GM12892 (cell line): ENCODE data around the gene DDX54.
"Not testable (repeated sequence)": the region's sequence is repeated elsewhere in the genome, so short reads cannot be mapped to it uniquely, and the experiment has no call there.

ENCODE experiments used
- DNase-seq: peaks from one replicate; pipeline ENCODE4 v3.0.0; 2011; ENCODE audit not compliant: insufficient read length
- FAIRE-seq: peaks from 2 replicates; lab custom pipeline; 2011; peaks lifted over from hg19 to GRCh38; lab: Jason Lieb, UNC
- POLR2A ChIP-seq: IDR thresholded peaks from 2 replicates; pipeline ENCODE4 v1.6.1; 2011; ENCODE audit warnings: low read depth, low read length, control low read depth
- POLR2AphosphoS5 ChIP-seq: IDR thresholded peaks from 2 replicates; pipeline ENCODE4 v1.6.1; 2011; ENCODE audit warnings: low read depth, low read length, control low read depth
- TAF1 ChIP-seq: IDR thresholded peaks from 2 replicates; pipeline ENCODE4 v1.6.1; 2011; ENCODE audit warnings: low read depth, mild to moderate bottlenecking, control low read depth, low read length, borderline replicate concordance

The DDX54 gene

DNA sequence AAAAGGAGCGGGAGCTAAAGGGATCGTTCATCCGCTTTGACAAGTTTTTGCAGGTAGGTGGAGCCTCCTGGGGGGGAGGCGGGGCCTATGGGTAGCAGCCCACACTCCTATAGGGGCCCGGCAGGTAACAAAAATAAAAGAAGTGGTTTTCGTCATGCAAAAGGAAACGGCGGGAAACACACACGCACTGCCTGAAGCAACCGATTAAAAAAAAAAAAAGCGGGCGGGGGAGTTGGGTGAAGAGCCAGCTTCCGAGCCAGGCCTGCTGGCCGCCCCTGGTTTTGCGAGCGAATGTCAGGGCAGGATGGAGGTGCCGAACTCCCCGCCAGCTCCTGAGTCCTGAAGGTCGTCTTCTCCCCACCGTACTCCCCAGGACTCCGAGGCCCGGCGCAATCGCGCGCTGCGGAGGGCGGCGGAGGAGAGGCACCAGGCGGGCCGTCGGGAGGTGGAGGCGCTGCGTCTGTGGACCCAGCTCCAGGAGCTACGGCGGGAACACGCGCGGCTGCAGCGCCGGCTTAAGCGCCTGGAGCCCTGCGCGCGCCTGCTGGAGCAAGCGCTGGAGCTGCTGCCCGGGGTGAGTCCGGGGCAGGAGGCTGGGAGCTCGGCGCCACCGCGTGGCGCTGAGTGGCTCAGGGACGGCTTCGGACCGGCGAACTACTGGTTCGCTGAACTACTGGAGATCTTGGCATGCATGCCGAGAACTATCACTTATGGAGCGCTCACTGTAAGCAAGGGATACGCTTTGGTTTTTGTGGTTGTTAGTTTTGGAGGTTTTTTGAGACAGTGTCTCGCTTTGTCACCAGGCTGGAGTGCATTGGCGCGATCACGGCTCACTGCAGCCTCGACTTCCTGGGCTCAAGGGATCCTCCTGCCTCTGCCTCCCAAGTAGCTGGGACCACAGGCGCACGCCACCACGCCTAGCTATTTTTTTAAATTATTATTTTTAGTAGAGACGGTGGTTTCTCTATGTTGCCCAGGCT lies 32.2 kb downstream of the DDX54 start:
- DNase-seq: peak; percentile 83
- peak; percentile 71 for FAIRE-seq
- TF ChIP-seq TAF1: no peak
- TF ChIP-seq POLR2A: no peak
- no peak for TF ChIP-seq POLR2AphosphoS5

DNA sequence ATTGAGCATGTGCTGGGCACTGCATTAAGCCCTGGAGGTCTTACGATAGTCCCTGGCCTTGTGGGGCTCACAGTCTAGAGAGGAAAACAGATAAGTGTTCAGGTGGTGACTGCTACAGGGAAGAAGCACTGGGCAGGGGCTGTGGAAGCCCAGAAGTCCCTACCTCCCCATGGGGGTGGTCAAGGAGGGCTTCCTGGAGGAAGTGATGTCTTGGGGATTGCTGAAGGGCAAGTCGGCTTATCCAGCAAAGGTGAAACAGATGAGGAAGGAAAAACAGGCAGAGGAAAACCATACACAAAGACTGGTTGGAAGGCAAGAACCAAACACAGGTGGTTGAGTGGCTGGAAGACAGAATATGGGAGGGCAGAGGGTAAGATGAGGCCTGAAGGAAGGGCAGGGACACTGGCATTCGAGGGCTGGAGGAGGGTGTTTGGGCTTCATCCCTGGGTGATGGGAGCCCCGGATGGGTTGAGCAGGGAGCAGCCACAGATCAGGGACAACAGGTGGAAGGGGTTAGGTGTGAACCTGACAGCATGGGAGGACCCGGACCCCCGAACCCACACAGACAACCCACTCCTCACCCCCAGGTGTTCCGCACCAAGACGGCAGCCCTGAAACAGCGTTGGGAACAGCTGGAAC lies 33.0 kb downstream of the DDX54 start:
- no peak for TF ChIP-seq POLR2AphosphoS5
- no peak for TF ChIP-seq TAF1
- TF ChIP-seq POLR2A: no peak
- DNase-seq (no peak), FAIRE-seq (no peak)

DNA sequence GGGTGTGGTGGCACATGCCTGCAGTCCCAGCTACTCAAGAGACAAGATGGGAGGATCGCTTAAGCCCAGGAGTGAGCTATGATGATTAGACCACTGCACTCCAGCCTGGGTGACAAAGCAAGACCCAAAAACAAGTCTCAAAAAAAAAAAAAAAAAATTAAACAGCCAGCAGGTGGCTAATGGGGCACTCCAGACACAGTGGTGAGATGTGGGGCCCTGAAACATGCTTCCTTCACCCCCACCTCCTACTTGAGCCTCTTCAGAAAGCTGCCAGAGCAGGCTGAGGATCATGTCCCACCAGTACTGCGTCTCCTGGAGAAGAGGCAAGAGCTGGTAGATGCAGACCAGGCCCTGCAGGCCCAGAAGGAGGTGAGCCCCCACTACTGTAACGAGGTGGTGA lies 33.6 kb downstream of the DDX54 start:
- FAIRE-seq (no peak), DNase-seq (no peak)
- TF ChIP-seq TAF1 (no peak), POLR2AphosphoS5 (no peak), POLR2A (no peak)

DNA sequence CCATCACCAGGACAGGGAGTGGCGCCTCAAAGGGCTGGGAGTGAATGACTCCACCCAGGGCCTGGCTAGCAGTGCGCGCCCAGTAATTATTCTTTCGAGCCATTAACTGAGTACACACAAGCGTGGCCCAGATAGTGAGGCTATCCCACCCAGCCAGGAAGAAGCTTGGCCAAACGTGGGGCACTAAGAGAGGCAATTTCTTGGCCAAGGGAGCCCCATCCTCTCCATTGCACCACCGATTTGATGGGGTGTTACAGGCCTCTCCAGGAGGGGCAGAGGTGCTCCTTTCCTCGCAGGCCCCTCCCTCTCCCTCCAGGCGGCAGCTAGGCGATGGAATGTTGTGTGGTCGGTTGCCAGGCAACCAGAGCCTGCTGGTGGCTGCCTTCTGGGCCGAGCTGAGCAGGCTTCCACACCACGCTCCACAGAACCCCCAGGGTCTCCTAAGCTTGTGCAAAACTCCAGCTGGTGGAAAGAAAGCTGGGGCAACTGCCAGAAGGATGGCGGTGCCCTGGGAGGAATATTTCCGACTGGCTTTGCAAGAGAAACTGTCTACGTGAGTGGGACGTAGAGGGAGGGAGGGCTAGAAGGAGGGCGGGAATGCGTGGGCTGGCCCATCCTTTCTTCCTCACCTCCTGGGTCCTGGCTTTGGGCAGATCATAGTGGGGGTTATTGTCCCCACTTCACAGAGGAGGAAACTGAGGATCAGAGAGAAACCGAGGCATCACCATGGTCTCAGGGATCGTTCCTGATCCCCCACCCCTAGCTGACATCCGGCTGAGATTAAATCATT lies 35.7 kb downstream of the DDX54 start, which contains the start of gene CFAP73:
Gene CFAP73, plus strand, starts transcription at position 364 of the 790 bp plus-strand sequence. Its CDS starts 134 bp downstream, at position 498.
- DNase-seq (no peak), FAIRE-seq (no peak)
- TF ChIP-seq POLR2AphosphoS5 (no peak), TAF1 (no peak), POLR2A (no peak)

DNA sequence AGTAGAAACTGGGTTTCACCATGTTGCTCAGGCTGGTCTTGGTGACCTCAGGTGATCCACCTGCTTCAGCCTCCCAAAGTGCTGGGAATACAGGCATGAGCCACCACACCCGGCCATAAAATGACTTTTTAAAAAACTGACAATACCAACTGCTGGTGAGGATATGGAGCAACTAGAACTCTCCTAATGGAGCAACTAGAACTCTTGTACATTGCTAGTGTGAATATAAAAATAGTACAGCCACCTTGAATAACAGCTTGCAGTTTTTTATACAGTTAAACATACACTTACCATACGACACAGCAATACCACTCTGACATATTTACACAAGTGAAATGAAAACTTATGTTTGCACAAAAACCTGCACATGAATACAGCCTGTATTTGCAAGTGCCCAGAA lies 38.3 kb downstream of the DDX54 start:
- no peak for FAIRE-seq
- TF ChIP-seq POLR2AphosphoS5 (no peak), TAF1 (no peak)
- DNase-seq: no peak

DNA sequence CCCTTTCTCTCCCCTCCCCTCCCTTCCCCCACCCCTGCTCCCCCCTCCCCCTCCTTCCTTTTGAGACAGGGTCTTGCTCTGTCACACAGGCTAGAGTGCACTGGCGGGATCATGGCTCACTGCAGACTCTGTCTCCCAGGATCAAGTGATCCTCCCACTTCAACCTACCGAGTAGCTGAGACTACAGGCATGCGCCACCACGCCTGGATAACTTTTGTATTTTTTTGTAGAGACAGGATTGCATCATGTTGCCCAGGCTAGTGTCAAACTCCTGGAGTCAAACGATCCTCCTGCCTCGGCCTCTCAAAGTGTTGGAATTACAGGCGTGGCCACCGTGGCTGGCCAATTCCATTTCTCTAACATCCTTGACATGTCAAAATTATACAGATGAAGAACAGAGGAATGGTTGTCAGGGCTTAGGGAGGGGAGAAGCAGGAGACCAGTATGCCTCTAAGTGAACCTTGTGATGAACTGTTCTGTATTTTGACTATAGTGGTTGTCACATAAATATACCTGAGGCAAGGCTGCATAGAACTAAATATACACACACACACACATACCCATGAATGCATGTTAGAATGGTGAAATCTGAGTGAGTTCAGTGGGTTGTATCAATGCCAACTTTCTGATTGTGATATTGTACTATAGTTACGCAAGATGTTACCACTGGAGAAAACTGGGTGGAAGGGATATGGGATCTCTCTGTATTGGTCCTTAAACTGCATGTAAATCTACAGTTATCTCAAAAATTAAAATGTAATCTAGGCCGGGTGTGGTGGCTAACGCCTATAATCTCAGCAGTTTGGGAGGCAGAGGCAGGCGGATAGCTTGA lies 39.3 kb downstream of the DDX54 start:
- no peak for FAIRE-seq
- no peak for TF ChIP-seq POLR2AphosphoS5
- TF ChIP-seq POLR2A: no peak
- TF ChIP-seq TAF1: no peak

DNA sequence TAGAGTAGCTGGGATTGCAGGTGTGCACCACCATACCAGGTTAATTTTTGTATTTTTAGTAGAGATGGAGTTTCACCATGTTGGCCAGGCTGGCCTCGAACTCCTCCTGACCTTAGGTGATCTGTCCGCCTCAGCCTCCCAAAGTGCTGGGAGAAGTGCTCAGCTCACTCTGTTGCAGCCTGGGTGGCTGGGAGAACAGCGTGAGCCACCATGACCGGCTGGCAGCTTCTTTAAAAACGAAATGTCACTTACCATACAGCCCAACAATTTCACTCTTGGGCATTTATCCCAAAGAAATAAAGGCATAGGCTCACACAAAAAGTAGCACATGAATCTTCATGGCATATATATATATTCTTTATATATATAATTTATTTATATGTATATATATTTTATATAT lies 40.5 kb downstream of the DDX54 start:
- no peak for FAIRE-seq
- no peak for DNase-seq
- no peak for TF ChIP-seq POLR2A
- no peak for TF ChIP-seq POLR2AphosphoS5
- TF ChIP-seq TAF1: no peak

More for the DNA sequence above, 39.3 kb downstream of the DDX54 start:
- DNase-seq: no peak

DNA sequence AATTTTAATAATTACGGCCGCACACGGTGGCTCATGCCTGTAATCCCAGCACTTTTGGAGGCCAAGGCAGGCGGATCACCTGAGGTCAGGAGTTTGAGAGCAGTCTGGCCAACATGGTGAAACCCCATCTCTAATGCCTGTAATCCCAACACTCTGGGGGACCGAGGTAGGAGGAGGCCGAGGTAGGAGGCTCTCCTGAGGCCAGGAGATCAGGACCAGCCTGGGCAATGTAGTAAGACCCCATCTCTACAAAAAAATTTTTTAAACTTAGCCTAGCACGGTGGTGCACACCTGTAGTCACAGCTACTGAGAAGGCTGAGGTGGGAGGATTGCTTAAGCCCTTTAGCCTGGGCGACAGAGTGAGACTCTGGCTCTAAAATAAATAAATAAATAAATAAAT lies 41.3 kb downstream of the DDX54 start:
- TF ChIP-seq POLR2A (no peak), POLR2AphosphoS5 (no peak), TAF1 (no peak)
- no peak for FAIRE-seq
- DNase-seq: no peak

DNA sequence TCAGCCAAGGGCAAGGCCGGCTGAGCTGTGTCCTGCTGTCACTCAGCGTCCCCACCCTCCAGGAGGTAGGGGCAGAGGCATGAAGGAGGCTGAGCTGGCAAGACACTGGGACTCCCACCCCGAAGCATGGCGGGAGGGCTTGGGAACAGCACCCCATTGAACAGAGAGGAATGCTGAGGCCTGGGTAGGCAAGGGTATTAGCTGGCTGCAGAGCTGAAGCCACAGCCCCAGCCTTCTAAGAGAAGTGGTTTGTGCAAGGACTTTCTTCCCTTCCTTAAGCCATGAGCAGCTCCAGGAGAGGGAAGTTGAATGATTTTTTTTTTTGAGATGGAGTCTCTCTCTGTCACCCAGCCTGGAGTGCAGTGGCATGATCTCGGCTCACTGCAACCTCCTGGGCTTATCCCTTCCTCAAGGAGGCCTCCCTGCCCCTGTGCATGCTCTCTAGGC lies 42.4 kb downstream of the DDX54 start:
- no peak for TF ChIP-seq POLR2AphosphoS5
- TF ChIP-seq TAF1: no peak
- TF ChIP-seq POLR2A: no peak
- DNase-seq (no peak), FAIRE-seq (no peak)

DNA sequence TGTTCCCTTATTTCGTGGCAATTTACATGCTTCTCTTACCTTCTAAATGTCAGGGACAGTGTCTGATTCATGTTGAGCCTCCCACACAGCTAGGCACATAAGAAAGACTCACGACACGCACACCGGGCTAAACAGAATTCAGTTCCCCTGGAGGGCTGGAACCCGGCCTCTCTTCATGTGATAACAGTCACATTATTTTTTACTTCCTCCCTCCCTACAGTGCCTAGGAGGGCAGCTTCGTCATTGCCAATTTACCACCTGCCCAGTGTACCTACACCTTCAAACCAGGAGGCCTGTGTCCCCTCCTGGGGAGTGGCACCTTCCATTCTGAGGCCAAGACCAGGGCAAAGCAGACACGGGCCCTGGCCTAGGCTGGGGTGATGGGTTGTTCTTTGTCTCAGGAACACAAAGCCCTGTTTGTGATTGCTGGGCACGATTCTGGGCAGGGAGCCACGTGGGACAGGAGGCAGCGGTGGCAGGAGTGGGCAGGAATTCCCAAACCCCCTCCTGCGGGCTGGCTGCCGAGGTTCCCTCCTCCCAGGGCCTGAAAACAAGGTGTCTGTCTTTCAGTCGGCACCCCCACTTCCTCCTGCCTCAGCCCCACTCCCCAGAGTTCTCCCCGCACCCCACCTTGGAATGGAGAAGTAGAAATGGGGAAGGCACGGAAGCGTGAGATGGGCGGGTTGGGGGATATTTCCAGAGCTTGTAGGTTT lies 42.9 kb downstream of the DDX54 start:
- no peak for TF ChIP-seq POLR2AphosphoS5
- no peak for TF ChIP-seq POLR2A
- FAIRE-seq: peak; percentile 30
- peak; percentile 8 for DNase-seq

DNA sequence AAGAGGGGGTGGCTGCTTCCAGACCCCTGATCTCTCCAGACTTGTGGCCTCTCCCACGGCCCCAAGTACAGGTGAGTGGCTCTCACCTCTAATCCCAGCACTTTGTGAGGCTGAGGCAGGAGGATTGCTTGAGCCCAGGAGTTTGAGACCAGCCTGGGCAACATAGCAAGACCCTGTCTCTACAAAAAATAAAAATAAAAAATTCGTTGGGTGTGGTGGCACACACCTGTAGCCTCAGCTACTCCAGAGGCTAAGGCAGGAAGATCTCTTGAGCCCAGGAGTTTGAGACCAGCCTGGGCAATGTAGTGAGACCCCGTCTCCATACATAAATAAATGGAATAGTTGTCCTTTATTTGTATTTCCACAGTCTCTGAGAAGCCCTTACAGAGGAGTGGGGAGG lies 43.6 kb downstream of the DDX54 start:
- not testable (repeated sequence) for DNase-seq, FAIRE-seq
